Activated naive CD4-positive, alpha-beta T cell treated with anti-CD3 and anti-CD28 coated beads for 36 hours (primary cell): ENCODE data around the gene RACGAP1. TPM values are rescaled to one million over a fixed set of nuclear protein-coding genes. Genes with fewer than 3 reads are reported as not detected.

ENCODE experiments used
- CTCF ChIA-PET: fragments of 350-600 bp; sonication (Branson Sonifier 250); formaldehyde crosslinking; loops from one replicate; lab custom pipeline; 2021; ENCODE audit warnings: antibody characterized with exemption; lab: Charles Lee
- DNase-seq: peaks from one replicate; pipeline ENCODE4 v3.0.0-alpha.2; 2020
- H3K27ac Mint-ChIP-seq: one replicate; pipeline ENCODE4 v1.8.0; 2021; ENCODE audit warnings: mild to moderate bottlenecking, mixed read lengths
- H3K27me3 Mint-ChIP-seq: one replicate; pipeline ENCODE4 v1.8.0; 2021; ENCODE audit warnings: low read depth, mixed read lengths
- H3K36me3 Mint-ChIP-seq: one replicate; pipeline ENCODE4 v1.8.0; 2021; ENCODE audit warnings: low read depth, mixed read lengths
- H3K4me1 Mint-ChIP-seq: one replicate; pipeline ENCODE4 v1.8.0; 2021; ENCODE audit warnings: low read depth, mixed read lengths
- H3K4me3 Mint-ChIP-seq: one replicate; pipeline ENCODE4 v1.8.0; 2021; ENCODE audit warnings: mild to moderate bottlenecking, moderate library complexity, mixed read lengths
- H3K9me3 Mint-ChIP-seq: one replicate; pipeline ENCODE4 v1.8.0; 2021; ENCODE audit warnings: mixed read lengths
- intact Hi-C: fragments of 100-400 bp; cut with micrococcal nuclease; formaldehyde crosslinking; loops from one replicate; pipeline ENCODE4 v1.15.1; 2023
- total RNA-seq, 2 experiments: library from RNA; stranded (reverse); gene quantifications; one replicate each; pipeline ENCODE4 v1.2.3, GENCODE V29; 2021

RACGAP1 gene
- total RNA-seq, 2 experiments from 2014 or later = 156 to 159 TPM

GRCh38 chr12:50021031-50021430 is 4.3 kb downstream of the RACGAP1 start:
- Mint-ChIP-seq H3K36me3 (peaks cover 21% of the 10 kb centered on the region), H3K4me3 (no peak overlapping the region), H3K27me3 (no peaks in the 10 kb centered on the region), H3K9me3 (no peaks in the 10 kb centered on the region), H3K4me1 (peaks cover 14% of the 10 kb centered on the region), H3K27ac (no peak overlapping the region)
- CTCF ChIA-PET = interaction anchor here (1.1 to 1.7 kb wide), 4 partner anchors 18 to 54 kb away, joined by 3 to 11 read pairs (median 4); no protein-coding TSS in a partner anchor
- no peak for DNase-seq
- intact Hi-C loops = no loop called here

- peaks cover 11% of the 10 kb centered on the region for H3K4me1 Mint-ChIP-seq
- H3K27ac Mint-ChIP-seq = no peak overlapping the region
- H3K27me3 Mint-ChIP-seq = no peaks in the 10 kb centered on the region
- CTCF ChIA-PET = interaction anchor here (1.0 kb wide), 1 partner anchor 20 kb away, joined by 3 read pairs; no protein-coding TSS in a partner anchor
- intact Hi-C loops = no loop called here
- no peak for DNase-seq
- no peak overlapping the region for H3K4me3 Mint-ChIP-seq
- H3K9me3 Mint-ChIP-seq = no peaks in the 10 kb centered on the region
- peaks cover 13% of the 10 kb centered on the region for H3K36me3 Mint-ChIP-seq
Measured at GRCh38 chr12:50019524-50019923, 5.8 kb downstream of the RACGAP1 start.

GRCh38 chr12:50018968-50019367 is 6.3 kb downstream of the RACGAP1 start:
- H3K27me3 Mint-ChIP-seq = no peaks in the 10 kb centered on the region
- intact Hi-C loops = no loop called here
- CTCF ChIA-PET = interaction anchor here (1.0 to 1.2 kb wide), 2 partner anchors 21 to 52 kb away, joined by 3 to 4 read pairs; no protein-coding TSS in a partner anchor
- no peaks in the 10 kb centered on the region for H3K9me3 Mint-ChIP-seq
- no peak for DNase-seq
- H3K27ac Mint-ChIP-seq = no peak overlapping the region
- peaks cover 16% of the 10 kb centered on the region for H3K36me3 Mint-ChIP-seq
- no peak overlapping the region for H3K4me3 Mint-ChIP-seq
- peaks cover 7% of the 10 kb centered on the region for H3K4me1 Mint-ChIP-seq

GRCh38 chr12:50018154-50018553 is 7.1 kb downstream of the RACGAP1 start:
- Mint-ChIP-seq H3K4me1 (peaks cover 5% of the 10 kb centered on the region), H3K36me3 (peaks cover 19% of the 10 kb centered on the region), H3K9me3 (no peaks in the 10 kb centered on the region), H3K4me3 (no peak overlapping the region), H3K27me3 (no peaks in the 10 kb centered on the region), H3K27ac (no peak overlapping the region)
- CTCF ChIA-PET = interaction anchor here (0.6 to 1.2 kb wide), 4 partner anchors 38 to 90 kb away, joined by 3 to 8 read pairs (median 4); no protein-coding TSS in a partner anchor
- no peak for DNase-seq
- intact Hi-C loops = no loop called here

DNA sequence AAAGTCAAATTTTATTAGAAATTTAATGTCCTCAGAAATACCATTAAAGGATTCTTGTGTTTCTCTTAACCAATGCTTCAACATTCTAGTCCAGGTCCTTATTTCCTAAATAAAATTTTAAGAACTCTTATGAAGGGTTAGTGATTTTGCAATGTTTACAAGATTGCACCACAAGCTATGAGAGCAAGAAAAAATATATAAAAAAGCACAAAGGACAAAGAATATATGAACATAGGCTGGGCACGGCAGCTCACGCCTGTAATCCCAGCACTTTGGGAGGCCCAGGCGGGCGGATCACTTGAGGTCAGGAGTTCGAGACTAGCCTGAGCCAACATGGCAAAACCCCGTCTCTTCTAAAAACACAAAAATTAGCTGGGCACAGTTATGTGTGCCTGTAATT is 7.7 kb downstream of the RACGAP1 start:
- no peaks in the 10 kb centered on the region for H3K9me3 Mint-ChIP-seq
- peaks cover 2% of the 10 kb centered on the region for H3K4me1 Mint-ChIP-seq
- no peak for DNase-seq
- no peak overlapping the region for H3K4me3 Mint-ChIP-seq
- intact Hi-C loops = no loop called here
- no peaks in the 10 kb centered on the region for H3K27me3 Mint-ChIP-seq
- no peak overlapping the region for H3K27ac Mint-ChIP-seq
- CTCF ChIA-PET = interaction anchor here (0.6 to 1.2 kb wide), 2 partner anchors 53 to 90 kb away, joined by 3 to 4 read pairs; no protein-coding TSS in a partner anchor
- peaks cover 15% of the 10 kb centered on the region for H3K36me3 Mint-ChIP-seq

DNA sequence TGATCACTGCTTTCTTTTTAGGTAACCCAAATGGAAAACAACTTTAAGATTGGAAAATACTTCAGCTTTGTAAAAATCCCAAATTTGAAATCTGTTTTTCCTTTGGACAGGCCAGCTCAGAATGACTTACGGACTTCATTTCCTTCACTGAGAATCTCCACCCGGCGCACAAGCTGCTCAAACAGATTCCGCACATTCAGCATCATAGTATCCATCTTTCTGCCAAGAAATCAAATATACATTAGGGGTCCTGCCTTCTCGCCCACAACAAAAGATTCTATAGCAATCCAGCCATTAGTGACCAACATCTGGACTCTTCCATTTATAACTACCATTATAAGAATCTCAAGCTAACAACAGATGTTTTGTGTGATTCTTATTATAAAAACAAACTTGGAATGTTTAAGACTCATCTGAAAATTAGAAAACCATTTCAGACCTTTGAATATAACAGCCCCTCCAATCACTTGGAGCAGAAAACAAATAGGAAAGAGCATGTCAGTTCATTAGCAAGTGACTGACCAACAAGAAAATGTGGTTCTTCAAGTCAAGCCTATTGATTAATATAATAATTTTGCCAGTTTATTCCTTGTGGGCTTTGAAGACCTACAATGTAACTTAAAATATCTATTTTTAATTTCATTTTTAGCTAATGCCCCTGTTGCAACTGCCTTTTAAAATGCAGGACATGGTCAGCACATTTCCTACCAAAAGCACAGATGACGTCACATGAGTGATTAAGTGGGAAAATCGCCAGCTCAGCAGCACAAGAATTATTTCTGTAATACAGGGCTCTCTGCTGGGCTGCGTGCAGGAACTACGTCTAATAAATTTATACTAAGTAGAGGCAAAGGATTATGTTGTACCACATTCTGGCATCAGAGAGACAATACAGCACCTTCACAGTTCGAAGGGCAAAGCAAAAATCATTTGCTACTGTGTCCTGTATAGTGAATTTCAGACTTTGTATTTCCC is 8.5 kb downstream of the RACGAP1 start:
- CTCF ChIA-PET = interaction anchor here (1.0 to 1.4 kb wide), 3 partner anchors 10 to 39 kb away, joined by 3 to 7 read pairs (median 5); no protein-coding TSS in a partner anchor
- Mint-ChIP-seq H3K27ac (no peak overlapping the region), H3K4me1 (peaks cover 2% of the 10 kb centered on the region), H3K4me3 (no peak overlapping the region), H3K36me3 (peaks cover 13% of the 10 kb centered on the region), H3K27me3 (no peaks in the 10 kb centered on the region), H3K9me3 (no peaks in the 10 kb centered on the region)
- DNase-seq = no peak
- intact Hi-C loops = no loop called here

DNA sequence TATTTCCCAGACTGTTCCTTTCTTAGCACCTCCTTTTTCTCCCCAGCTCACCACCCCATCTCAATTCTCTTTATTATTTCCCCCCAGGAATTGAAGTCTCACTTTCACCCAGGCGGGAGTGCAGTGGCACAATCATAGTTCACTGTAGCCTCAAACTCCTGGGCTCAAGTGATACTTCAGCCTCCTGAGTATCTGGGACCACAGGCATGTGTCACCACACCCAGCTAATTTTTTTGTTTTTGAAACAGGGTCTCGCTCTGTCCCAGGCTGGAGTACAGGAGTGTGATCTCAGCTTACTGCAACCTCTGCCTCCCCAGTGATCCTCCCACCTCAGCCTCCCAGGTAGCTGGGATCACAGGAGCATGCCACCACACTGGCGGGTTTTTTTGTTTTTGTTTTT is 11.0 kb downstream of the RACGAP1 start:
- CTCF ChIA-PET = interaction anchor here (0.5 to 1.8 kb wide), 3 partner anchors 24 to 69 kb away, joined by 3 to 9 read pairs (median 5); no protein-coding TSS in a partner anchor
- no peak for DNase-seq
- H3K4me3 Mint-ChIP-seq = no peak overlapping the region
- intact Hi-C loops = no loop called here
- H3K27me3 Mint-ChIP-seq = no peaks in the 10 kb centered on the region
- peaks cover 19% of the 10 kb centered on the region for H3K36me3 Mint-ChIP-seq
- H3K9me3 Mint-ChIP-seq = no peaks in the 10 kb centered on the region
- no peak overlapping the region for H3K27ac Mint-ChIP-seq
- peaks cover 2% of the 10 kb centered on the region for H3K4me1 Mint-ChIP-seq

GRCh38 chr12:50013361-50014147 is 11.7 kb downstream of the RACGAP1 start:
- Mint-ChIP-seq H3K4me3 (no peak overlapping the region), H3K27me3 (no peaks in the 10 kb centered on the region), H3K36me3 (peaks cover 19% of the 10 kb centered on the region), H3K9me3 (no peaks in the 10 kb centered on the region), H3K4me1 (no peaks in the 10 kb centered on the region), H3K27ac (no peak overlapping the region)
- CTCF ChIA-PET = interaction anchor here (0.5 to 1.8 kb wide), 3 partner anchors 25 to 68 kb away, joined by 3 to 9 read pairs (median 5); no protein-coding TSS in a partner anchor
- intact Hi-C loops = no loop called here
- DNase-seq = no peak

DNA sequence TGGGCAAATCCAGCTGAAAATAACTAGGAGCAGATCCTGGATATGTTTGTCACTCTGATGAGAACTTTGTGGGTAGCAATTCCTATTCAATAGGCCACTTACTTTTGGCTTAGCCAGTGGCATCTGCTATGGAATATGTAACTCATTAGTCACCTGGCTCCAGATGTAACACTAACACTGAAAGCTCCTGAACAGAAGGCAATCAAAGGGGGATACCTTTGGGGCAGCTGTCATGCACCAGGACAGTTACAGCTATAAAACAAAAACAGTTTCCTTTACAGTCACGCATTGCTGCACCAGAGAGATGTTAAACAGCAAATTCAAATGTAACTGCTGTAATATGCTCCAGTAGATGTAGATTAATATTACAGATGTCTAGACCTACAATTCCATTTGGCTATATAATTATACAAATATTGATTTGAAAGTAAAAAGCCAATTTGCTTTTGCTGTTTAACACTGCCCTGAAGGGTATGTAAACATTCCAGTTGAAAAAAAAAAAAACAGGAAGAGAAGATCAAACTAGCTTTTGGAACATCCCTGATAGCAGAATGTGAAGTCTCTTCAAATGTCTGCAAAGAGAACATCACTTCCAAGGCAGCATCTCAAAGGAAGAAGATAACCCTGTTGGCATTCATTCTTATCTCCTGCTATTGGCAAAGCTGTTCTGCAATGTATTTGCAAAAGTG is 18.4 kb downstream of the RACGAP1 start:
- CTCF ChIA-PET = interaction anchor here (0.6 to 1.5 kb wide), 9 partner anchors 10 to 457 kb away, joined by 3 to 5 read pairs (median 3); no protein-coding TSS in a partner anchor
- H3K27me3 Mint-ChIP-seq = no peaks in the 10 kb centered on the region
- peaks cover 2% of the 10 kb centered on the region for H3K4me1 Mint-ChIP-seq
- H3K4me3 Mint-ChIP-seq = no peak overlapping the region
- intact Hi-C loops = no loop called here
- peaks cover 30% of the 10 kb centered on the region for H3K36me3 Mint-ChIP-seq
- DNase-seq = no peak
- H3K27ac Mint-ChIP-seq = no peak overlapping the region
- H3K9me3 Mint-ChIP-seq = no peaks in the 10 kb centered on the region

GRCh38 chr12:50006280-50006679 is 19.0 kb downstream of the RACGAP1 start:
- Mint-ChIP-seq H3K36me3 (peaks cover 33% of the 10 kb centered on the region), H3K27ac (no peak overlapping the region), H3K27me3 (no peaks in the 10 kb centered on the region)

DNA sequence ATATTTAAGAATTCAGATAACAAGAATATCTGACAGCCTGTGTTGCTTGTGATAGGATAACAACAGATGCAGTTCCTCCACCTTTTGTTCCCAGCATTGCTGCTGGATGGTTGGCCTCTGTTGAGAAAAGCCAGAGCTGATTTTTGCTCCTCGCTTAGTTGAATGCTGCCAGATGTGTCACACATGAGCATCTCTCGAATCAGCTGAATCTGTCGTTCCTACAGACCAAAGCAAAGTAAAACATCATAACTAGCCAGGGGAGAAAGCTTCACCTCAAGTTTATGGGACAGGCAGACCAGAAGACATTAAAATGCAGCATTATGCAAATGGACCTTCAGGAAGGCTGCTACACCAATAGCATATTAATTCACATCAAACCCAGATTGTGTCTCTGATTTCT is 20.1 kb downstream of the RACGAP1 start:
- Mint-ChIP-seq H3K4me3 (no peak overlapping the region), H3K27ac (no peak overlapping the region), H3K27me3 (no peaks in the 10 kb centered on the region), H3K36me3 (peaks cover 38% of the 10 kb centered on the region), H3K9me3 (no peaks in the 10 kb centered on the region), H3K4me1 (peaks cover 2% of the 10 kb centered on the region)
- no peak for DNase-seq
- CTCF ChIA-PET = interaction anchor here (1.2 to 1.5 kb wide), 2 partner anchors 34 to 51 kb away, joined by 3 read pairs; no protein-coding TSS in a partner anchor
- intact Hi-C loops = no loop called here

More at GRCh38 chr12:50006280-50006679, 19.0 kb downstream of the RACGAP1 start:
- CTCF ChIA-PET = interaction anchor here (0.7 to 1.5 kb wide), 7 partner anchors 10 to 55 kb away, joined by 3 to 5 read pairs (median 3); no protein-coding TSS in a partner anchor
- H3K4me1 Mint-ChIP-seq = peaks cover 2% of the 10 kb centered on the region
- intact Hi-C loops = no loop called here
- H3K4me3 Mint-ChIP-seq = no peak overlapping the region
- no peak for DNase-seq
- H3K9me3 Mint-ChIP-seq = no peaks in the 10 kb centered on the region
